GM19351 (cell line): Measurements from ENCODE around the gene ACP3.
"Not testable (repeated sequence)": the region's sequence is repeated elsewhere in the genome, so short reads cannot be mapped to it uniquely, and the experiment has no call there.

ENCODE experiments used
- ATAC-seq: cut with Tn5 transposase; IDR thresholded peaks from one replicate; pipeline ENCODE4 v1.9.1; 2021; ENCODE audit warnings: mild to moderate bottlenecking, moderate library complexity; ENCODE audit not compliant: unreplicated experiment

Gene ACP3

DNA sequence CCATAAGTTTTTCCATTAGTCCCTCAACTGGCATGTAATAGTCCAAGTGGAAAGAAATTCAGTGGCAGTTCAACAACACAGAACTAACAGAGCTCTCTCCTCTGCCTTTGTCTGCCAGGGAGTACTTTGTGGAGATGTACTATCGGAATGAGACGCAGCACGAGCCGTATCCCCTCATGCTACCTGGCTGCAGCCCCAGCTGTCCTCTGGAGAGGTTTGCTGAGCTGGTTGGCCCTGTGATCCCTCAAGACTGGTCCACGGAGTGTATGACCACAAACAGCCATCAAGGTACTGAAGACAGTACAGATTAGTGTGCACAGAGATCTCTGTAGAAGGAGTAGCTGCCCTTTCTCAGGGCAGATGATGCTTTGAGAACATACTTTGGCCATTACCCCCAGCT, 39.4 kb downstream of the ACP3 start:
- ATAC-seq, result no peak

DNA sequence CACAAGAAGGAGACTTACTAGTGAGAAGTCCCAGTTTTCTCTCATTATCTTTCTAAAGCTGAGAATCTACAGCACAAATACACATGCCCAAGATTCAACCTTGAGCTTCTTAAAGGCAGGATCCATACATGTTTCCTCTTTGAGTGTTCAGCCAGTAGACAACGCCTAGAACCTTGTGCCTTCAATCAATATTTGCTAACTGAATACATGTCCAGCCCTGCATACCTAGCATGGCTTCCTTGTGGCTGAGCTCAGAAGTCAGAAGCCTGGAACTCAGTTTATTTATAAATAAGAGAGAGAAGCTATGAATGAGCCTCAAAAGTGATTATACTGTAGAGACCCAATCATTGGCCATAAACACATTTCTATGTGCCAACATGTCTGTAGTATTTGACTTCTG, 43.5 kb downstream of the ACP3 start:
- ATAC-seq, result no peak

DNA sequence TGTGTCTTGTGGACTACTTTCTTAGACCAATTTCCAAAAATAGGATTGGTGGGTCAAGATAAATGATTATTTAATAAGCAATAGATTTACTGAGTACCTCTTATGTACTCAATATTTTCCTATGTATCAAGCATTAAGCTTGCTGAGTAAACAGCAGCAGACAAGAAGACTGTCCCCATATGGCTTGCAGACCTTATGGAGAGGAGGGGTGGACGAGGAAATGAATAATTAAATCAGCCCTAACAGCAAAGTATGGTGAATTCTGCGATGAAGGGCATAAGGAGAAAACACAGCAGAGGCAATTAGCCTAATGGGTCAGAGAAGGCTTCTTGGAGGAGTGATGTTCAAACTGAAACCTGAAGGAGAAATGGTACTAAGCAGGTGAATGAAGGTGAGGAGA, 45.1 kb downstream of the ACP3 start:
- ATAC-seq, result no peak

DNA sequence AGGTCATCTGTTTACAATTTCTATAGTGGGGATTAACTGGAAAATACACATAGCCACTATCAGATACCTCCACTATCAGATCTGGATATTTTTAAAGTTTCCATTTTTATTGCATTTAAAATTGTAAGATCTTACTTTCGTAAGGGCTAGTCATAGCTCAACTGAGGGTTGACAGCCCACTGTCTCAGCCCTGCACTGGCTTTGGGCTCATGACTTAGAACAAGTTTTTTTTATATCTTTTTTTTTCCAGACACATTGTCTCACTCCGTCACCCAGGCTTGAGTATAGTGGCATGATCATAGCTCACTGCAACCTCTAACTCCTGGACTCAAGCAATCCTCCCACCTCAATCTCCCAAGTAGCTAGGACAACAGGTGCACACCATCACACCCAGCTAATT, 51.3 kb downstream of the ACP3 start:
- ATAC-seq, result no peak

DNA sequence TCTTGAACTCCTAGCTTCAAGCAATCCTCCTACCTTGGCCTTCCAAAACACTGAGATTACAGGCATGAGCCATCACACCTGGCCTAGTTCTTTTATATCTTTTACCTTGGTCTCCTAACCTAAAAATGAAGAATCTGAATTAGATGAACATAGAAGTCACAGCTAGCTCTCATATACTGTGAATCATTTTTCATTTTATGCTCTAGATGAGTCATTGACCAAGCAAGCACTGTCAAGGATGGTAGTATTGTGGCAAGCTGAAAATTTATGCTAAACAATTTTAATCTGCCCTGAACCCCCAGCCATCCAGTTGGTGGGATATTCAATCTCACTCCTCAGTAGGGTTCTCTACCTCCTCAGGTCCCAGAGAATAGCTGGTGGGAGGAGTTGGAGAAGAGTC, 51.8 kb downstream of the ACP3 start:
- no peak for ATAC-seq

DNA sequence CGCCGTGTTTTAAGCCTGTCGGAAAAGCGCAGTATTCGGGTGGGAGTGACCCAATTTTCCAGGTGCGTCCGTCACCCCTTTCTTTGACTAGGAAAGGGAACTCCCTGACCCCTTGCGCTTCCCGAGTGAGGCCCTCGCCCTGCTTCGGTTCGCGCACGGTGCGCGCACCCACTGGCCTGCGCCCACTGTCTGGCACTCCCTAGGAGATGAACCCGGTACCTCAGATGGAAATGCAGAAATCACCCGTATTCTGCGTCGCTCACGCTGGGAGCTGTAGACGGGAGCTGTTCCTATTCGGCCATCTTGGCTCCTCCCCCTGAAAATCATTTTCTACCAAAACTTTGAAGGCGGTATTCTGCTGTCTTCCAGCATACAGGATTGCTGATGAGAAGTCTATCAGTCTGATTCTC, 59.7 kb downstream of the ACP3 start:
- not testable (repeated sequence) for ATAC-seq

DNA sequence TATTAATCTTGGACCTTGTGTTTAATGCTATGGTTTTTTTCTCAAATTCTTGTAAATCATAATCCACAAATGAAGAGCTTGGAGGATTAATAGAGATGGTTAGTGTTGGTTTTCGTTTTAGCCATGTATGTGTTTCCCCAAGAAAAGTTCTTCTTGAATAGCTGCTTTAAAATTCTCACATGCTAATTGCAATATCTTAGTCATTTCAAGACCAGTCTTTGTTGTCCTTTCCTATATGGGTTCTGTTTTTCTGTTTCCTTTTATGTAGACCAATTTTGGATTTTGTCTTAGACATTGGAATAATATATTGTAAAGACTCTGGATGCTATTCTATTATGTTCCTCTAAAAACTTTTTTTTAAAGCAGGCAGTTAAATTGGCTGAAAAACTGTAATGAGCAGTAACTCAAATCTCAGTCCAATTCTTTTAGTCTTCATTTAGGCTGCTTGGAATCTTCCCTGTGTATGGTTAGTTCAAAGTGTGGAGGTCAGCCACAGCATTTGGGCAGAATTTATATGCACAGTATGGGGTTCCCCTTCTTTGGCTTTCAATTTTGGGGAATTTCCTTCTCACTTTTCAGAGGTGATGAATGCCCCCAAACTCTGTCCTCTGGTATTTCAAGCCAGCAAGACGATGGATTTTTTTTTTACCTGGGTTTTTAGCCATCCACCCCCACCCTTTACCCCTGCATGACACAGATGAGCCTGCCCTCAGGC, 61.0 kb downstream of the ACP3 start:
- peak; percentile 51 for ATAC-seq

DNA sequence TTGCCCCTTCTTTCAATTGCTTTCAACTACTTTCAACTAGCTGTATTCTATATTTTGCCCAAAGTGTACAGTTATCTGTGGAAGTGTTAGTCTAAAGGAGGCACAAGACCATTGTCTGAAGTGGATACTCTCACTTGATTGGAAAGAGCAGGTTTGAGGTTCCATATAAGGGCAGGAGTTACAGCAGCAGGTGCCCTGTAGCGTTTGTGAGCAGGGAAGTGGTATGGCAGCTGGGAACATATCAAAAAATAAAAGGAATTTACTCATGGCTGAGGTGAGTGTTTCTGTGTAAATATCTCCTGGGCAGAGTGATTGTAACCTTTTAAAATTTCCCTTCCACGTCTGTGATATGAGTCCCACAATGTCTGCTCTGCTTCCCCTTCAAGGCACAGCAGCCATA, 61.6 kb downstream of the ACP3 start:
- ATAC-seq, result no peak

DNA sequence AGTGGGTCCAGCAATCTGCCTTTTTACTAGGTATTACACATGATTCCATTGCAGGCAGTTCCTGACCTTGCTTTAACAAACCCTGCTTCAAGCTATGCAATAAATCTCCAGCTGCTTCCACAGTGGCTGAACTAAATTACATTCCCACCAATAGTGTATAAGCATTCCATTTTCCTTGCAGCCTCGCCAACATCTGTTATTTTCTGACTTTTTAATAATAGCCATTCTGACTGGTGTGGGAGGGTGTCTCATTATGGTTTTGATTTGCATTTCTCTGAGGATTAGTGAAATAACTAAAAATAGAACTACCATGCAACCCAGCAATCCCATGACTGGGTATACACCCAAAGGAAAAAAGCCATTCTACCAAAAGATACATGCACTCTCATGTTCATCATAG, 63.7 kb downstream of the ACP3 start:
- no peak for ATAC-seq

DNA sequence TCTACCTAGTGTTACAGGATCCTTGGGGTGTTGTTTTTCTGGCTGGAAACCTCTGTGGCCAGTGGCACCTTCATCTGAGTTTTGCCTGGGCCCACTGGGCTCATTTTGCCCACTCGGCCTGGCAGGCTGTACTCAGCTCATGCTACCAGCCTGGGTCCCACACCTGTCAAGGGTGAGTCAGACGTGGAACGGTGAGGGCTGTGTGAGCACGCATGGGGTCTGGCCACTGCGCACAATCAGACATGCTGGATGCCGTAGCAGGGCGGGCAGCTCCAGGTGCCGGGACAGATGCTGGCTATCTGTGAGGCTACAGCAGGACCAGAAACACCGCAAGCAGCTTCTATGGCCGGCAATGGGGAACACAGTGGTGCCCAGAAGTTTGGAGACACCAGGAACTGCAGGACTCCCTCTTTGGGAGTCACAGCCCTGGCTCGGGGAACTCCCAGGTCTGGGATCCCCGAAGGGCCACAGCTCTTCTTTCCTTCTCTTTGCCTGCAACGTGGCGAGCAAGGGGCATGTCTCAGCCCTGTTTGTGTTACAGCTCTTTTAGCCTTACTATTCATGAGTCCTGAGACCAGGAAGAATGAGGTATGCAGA, 64.2 kb downstream of the ACP3 start:
- no peak for ATAC-seq

DNA sequence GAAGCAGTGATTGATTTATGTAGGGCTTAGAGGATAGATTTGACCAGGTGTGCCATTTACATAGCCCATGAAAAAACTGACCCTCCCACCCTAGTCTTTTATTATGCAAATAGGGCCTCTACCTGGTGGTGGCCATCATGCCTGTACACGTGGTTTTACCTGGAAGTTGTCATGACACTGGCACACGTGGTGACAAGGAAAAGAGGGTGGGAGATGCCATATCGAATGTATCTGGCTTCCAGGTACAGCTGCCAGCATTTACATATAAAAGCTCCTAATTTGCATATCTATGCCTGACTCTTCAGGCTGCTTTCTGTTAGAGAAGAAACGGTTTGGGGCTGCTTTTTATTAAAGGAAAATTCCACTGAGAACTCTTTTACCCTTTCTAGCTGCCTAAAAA, 65.1 kb downstream of the ACP3 start:
- no peak for ATAC-seq

DNA sequence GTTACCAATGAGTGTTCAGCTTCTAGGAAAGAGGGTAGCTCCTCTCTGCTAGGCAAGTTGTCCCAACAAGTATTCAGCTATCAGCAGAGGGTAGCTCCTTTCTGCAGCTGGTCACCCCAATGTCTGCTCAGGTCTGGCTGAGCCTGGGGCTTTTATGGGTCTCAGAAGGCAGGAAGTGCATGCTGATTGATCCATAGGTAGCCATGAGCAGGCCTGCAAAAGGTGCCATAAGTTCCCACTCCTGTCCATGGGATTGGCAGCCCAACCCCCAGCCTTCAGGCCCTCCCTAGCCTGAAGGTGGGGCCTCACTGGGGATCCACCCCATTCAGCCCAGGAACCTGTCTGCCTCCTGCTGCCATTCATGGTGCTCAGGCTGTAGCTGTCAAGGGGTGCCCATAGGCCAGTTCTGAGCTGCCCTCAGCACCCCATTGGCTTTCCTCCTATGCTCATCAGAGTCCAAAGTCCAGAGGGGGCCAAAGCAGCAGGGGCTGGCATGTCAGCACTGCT, 65.5 kb downstream of the ACP3 start:
- ATAC-seq, result no peak

DNA sequence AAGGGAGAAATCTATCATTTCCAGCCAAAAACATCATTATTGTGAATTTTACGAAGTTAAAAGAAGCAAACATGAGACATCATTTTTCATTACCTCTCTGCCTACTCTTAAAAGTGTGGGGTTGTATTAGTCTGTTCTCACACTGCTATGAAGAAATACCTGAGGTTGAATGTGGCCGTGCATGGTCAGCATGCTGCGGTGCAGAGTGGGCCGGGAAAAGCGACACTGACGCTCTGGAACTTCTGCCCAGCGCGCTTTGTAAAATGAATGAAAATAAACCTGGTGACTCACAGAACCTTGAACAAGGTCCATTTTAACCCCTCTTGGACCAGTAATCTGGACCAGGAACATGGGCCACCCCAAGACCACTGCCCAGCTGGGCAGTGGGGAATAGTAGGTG, 69.1 kb downstream of the ACP3 start:
- ATAC-seq, result no peak

DNA sequence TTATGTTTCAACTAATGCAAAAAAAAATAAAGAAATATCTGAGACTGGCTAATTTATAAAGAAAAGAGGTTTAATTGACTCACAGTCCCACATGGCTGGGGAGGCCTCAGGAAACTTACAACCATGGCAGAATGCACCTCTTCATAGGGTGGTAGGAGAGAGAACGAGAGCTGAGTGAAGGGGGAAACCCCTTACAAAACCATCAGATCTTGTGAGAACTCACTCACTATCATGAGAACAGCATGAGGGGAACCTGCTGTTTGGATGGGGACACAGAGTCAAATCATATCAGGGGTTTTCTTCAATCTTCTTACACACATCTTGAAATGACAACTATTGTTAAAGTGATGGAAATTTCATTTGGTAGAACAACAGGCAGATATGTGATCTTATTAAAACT, 75.5 kb downstream of the ACP3 start:
- peak; percentile 75 for ATAC-seq

DNA sequence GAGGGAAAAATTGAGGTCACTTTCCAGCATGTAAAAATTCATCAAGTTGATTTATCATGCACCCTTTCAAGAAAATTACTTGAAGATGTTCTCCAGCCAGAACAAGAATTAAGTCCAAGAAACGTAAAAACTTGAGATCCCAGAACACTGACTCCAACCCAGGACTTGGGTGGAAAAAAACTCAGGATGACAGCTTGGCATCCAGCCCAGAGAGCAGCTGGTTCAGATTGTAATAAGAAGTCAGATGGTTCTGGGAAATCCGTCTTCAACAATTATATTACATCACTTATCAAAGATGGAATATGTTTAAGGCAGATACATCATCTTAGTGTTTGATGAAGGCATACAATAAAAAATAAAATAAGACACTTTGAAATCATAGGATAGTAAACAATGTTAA, 77.1 kb downstream of the ACP3 start:
- ATAC-seq, result no peak

DNA sequence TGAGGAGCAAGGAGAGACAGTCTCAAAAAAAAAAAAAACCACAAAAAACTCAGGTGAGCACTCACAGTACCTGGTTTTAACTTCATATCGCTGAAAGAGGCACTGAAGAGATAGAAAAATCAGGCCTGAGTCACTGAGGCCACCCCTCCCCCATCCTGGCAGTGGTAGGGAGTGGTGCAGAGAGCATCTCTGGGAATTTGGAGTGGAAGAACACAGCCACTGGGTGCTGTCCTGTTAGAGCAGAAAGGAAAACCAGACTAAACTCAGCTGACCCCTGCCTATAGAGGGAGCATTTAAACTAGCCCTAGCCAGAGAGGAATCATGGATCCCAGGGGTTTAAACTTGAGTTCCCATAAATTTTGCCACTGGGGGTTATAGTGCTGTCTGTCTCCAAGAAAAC, 77.9 kb downstream of the ACP3 start:
- ATAC-seq, result no peak

DNA sequence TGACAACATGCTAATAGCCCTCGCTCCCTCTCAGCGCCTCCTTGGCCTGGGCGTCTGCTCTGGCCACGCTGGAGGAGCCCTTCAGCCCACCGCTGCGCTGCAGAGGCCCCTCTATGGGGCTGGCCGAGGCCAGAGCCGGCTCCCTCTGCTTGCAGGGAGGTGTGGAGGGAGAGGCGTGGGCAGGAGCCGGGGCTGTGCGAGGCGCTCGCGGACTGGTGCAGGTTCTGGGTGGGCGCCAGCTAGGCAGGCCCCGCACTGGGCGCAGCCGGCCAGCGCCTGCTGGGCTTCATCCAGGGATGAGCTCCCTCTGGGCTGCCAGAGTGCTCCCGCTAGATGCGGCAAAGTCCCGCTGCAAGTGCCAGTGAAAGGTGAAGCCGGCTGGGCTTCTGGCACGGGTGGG, 79.0 kb downstream of the ACP3 start:
- no peak for ATAC-seq

DNA sequence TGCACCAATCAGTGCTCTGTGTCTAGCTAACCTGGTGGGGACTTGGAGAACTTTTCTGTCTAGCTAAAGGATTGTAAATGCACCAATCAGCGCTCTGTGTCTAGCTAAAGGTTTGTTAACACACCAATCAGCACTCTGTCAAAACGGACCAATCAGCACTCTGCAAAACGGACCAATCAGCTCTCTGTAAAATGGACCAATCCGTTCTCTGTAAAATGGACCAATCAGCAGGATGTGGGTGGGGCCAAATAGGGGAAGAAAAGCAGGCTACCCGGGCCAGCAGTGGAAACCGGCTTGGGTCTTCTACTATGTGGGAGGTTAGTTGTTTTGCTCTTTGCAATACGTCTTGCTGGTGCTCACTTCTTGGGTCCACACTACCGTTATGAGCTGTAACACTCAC, 79.6 kb downstream of the ACP3 start:
- ATAC-seq, result not testable (repeated sequence)

DNA sequence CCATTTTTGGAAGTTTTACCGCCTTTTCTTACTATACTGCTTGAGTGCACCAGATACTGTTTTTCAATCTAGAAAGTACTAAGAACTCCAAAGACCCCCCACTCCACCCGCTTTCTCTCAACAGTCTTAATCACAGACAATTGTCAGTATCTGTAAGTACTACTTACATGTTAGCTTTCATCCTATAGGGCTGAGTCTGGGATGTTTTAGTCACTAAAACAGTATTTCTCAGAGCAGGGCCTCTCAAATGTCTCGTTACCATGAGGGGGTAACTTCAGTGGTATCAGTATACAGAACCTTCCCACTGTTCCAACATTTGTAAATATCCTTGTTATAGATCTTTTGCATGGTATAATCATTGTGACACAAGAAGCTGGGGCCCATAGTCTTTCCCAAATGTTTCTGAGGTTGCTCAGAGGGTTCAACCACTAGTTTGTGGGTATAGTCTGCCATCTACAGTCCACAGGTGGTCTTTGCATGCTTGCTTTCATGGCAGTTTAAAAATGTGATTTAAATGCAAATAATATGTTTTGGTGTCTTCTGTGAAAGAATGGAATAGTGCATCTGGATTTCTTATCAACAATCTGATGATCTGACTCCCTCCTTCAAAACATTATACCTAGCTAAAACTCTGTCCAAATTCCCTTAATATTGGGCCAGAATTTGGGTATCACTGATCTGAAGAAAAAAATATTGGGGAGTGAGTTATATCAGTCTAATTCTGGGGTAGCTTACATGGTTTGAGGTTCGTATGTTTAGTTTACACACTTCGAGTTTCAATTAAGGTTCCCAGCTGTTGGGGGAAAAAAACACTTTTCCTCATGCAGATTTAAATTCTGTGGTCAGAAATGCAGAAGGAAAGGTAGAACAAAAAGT, 82.1 kb downstream of the ACP3 start:
- peak; percentile 74 for ATAC-seq

DNA sequence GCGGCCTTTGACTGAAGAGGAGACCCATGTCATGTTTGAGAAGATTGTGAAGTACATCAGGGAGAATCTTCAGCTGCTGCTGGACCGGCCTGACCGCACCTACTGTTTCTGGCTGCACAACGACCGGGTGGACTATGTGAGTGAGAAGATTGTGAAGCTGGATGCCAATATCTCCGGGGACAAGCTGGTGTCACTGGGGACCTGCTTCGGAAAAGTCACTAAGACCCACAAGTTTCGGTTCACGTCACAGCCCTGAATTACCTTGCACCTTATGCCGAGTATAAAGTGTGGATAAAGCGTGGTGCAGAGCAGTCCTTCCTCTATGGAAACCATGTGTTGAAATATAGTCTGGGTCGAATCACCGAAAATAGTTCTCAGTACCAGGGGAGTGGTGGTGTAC, 84.0 kb downstream of the ACP3 start:
- no peak for ATAC-seq

DNA sequence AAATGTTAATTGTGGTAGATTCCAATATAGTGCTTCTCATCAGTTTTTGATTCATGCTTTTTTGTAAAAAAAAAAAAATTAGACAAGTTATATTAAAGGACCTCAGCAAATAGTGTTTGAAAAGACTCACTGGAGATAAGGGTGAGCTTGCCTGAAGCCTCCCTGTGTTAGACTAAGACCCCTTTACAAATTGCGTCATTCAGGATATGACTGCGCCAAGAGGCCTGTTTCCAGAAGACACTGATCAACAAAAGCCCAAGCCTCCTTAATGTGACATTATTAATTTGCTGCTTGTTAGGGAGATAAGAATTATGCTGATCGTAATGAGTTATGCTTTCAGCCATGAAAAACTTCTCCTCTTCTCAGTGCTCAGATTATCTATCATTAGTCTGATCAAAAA, 87.1 kb downstream of the ACP3 start:
- no peak for ATAC-seq

DNA sequence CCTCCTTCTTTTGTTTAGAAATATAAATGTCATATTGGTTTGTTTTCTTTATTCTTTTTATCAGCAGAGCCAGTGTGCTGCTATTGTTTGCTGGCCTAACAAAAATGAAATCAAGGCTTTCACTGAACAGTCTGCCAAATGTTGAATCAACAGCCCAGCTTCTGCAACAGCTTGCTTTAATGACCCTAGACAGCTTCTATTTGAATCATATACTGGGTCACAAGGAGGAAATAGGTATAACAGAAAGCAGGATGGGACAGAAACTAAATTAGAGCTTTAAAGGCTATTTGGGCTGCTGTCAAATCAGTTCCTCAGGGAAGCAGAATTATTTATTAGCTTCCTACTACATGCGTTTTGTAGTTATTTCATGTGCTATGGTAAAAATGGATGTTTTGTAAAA, 88.0 kb downstream of the ACP3 start:
- no peak for ATAC-seq
